ENCODE measurements around the gene ATG101.

DNA sequence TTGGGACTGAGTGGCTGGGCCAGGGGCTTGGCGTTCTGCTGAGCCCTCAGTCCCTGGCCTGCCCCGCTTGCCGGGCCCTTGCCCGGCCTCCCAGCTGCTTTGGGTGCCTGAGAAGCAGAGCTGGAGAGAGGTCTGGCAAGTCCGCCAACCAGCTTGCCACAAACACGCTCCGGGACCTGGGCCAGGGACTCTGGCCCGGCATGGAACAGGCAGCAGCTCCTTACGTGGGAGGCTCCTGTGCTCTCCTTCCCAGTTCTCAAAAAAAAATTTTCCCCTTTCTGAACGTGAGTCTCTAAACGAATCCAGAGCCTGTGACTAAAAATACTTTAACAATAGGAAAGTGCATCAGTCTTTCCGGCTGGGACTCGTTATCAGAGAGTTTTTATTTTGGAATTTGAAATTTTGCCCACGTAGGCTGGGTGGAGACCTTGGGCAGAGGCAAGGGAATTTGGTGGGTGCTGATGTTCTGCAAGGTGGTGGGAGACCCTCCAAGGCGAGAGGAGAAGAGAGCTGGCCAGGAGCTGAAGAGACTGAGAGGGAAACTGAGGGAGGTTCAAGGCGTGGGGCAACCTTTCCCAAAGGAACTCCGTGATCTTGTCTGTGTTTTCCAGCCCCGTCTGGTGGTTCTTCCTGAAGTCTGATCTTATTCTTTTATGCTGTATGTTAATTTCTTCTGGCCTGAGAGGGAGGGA lies 25.3 kb upstream of the ATG101 start:
- TF ChIP-seq CTCF (conservative IDR thresholded peaks at IDR 0.05; ENCODE audit: low read depth in 2 of 2), result no peak
- TF ChIP-seq, protein P1, sequence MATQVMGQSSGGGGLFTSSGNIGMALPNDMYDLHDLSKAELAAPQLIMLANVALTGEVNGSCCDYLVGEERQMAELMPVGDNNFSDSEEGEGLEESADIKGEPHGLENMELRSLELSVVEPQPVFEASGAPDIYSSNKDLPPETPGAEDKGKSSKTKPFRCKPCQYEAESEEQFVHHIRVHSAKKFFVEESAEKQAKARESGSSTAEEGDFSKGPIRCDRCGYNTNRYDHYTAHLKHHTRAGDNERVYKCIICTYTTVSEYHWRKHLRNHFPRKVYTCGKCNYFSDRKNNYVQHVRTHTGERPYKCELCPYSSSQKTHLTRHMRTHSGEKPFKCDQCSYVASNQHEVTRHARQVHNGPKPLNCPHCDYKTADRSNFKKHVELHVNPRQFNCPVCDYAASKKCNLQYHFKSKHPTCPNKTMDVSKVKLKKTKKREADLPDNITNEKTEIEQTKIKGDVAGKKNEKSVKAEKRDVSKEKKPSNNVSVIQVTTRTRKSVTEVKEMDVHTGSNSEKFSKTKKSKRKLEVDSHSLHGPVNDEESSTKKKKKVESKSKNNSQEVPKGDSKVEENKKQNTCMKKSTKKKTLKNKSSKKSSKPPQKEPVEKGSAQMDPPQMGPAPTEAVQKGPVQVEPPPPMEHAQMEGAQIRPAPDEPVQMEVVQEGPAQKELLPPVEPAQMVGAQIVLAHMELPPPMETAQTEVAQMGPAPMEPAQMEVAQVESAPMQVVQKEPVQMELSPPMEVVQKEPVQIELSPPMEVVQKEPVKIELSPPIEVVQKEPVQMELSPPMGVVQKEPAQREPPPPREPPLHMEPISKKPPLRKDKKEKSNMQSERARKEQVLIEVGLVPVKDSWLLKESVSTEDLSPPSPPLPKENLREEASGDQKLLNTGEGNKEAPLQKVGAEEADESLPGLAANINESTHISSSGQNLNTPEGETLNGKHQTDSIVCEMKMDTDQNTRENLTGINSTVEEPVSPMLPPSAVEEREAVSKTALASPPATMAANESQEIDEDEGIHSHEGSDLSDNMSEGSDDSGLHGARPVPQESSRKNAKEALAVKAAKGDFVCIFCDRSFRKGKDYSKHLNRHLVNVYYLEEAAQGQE (IDR thresholded peaks at IDR 0.05; ENCODE audit: unreplicated experiment), result no peak
- no peak for TF ChIP-seq ZNF331 (CRISPR knock-in tag; IDR thresholded peaks at IDR 0.05; ENCODE audit: low read depth)
- TF ChIP-seq EZH2 (IDR thresholded peaks at IDR 0.05; ENCODE audit: low read depth, unreplicated experiment), result no peak
- no peak for TF ChIP-seq ZNF114 (CRISPR knock-in tag; IDR thresholded peaks at IDR 0.05)
- no peak for TF ChIP-seq EZH2phosphoT487 (IDR thresholded peaks at IDR 0.05; ENCODE audit: unreplicated experiment)
- no peak for TF ChIP-seq NANOG (IDR thresholded peaks at IDR 0.05; ENCODE audit: borderline replicate concordance)
- TF ChIP-seq CREB1 (CRISPR knock-in tag; IDR thresholded peaks at IDR 0.05; ENCODE audit: low read depth), result no peak
